ENCODE measurements around the gene MLYCD.
"Not testable (repeated sequence)": the region's sequence is repeated elsewhere in the genome, so short reads cannot be mapped to it uniquely, and the experiment has no call there.

The MLYCD gene

GRCh38 chr16:83936581-83937165 is 37.8 kb downstream of the MLYCD start:
- intact Hi-C loops (cut with DNase I), result no loop called here
- no peak for DNase-seq

- intact Hi-C loops (cut with DNase I), result no loop called here
- DNase-seq, result no peak
These were observed 38.4 kb downstream of the MLYCD start for GRCh38 chr16:83937267-83937666.

DNA sequence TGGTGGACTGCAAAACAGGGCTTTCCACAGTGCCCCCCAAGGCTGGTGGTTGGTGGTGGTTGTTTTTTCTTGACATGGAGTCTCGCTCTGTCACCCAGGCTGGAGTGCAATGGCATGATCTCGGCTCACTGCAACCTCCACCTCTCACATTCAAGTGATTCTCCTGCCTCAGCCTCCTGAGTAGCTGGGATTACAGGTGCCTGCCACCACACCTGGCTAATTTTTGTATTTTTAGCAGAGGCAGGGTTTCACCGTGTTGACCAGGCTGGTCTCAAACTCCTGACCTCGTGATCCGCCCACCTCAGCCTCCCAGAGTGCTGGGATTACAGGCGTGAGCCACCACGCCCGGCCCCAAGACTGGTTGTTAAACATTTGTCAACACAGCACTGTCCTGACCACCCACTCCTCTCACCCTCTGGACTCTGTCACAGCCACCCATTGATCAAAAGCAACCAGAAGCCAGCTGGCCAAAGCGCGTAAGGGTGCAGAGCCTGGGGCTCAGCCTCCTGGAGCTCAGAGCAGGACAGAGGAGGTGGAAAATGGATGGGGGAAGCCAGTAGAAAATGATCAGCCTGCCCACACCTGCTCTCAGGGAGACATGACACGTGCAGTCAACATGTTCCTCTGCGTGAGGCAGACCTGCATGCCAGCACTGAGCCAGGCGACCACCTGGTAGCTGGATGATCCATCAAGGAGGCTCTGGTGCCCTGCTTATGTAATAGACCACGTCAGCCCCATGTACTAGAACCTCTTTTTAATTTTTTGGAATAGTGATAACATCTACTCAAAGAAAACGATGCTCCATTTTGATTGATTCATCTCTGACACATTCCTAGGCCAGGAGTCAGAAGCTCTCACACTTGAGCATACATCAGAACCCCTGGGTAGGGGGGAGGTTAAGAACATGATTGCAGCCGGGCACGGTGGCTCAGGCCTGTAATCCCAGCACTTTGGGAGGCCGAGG is 39.3 kb downstream of the MLYCD start:
- DNase-seq, result no peak

GRCh38 chr16:83939266-83939855 is 40.4 kb downstream of the MLYCD start:
- intact Hi-C loops (cut with DNase I), result no loop called here
- no peak for DNase-seq

More for the DNA sequence above, 39.3 kb downstream of the MLYCD start:
- intact Hi-C loops (cut with DNase I), result no loop called here

- DNase-seq, result no peak
- intact Hi-C loops (cut with DNase I), result no loop called here
These were observed 41.2 kb downstream of the MLYCD start for GRCh38 chr16:83940119-83940518.

DNA sequence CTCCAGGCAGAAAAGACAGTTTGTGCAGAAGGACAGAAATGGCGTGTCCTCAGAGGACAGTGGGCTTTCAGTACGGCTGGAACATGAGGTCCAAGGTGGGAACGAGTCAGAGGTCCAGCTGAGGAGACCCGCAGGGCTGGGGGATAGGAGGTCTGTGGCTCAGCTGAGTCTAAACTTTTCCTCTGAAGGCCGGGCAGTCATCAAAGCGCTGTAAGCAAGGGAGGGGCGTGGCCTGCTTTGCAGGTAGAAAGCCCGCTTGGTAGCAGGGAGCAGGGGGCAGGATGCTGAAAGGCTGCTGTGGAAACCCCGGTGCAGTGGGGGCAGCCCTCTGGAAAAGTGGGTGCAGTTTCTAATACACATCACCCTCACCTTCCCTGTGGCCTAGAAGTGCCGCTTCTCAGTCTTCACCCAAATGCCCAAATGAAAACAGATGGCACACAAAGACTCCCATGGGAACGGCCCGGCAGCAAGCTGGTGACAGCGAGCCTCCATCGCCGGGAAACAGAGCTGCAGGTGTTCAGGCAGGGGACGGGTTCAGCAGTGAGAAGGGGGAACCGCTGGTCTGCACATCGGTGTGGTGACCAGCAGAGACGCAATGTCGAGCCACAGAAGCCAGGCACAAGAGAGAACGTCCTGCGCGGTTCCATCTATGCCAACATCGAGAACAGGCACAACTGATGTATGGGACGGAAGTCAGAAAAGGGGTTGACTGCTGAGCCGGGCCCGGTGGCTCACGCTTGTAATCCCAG is 41.9 kb downstream of the MLYCD start:
- no peak for DNase-seq
- intact Hi-C loops (cut with DNase I), result no loop called here

DNA sequence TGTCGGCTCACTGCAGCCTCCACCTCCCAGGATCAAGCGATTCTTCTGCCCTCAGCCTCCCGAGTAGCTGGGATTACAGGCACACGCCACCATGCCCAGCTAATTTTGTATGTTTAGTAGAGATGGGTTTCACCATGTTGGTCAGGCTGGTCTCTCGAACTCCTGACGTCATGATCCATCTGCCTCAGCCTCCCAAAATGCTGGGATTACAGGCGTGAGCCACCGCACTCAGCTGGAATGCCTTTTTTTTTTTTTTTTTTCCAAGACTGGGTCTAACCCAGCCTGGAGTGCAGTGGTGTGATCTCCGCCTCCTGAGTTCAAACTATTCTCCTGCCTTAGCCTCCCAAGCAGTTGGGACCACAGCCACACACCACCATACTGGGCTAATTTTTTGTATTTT is 42.6 kb downstream of the MLYCD start:
- intact Hi-C loops (cut with DNase I); DNase-seq: not testable (repeated sequence)

DNA sequence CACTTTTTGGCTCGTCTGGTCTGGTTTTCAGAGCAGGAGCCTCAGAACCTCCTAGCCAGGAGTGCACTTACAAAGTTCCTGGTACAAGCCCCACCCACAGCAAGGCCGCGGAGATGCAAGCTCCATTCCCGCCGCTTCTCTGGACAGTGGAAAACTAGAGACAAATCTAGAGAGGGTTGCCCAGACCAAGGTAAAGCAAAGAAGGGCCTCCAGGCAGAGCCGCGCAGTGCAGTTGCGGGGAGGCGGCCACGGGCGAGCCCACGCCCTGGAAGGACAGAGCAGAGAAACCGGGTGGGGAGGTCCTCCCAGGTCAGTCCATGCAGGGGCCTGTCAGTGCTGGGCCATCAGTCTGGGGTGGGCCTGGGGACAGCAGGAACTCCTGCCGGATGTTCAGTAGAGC is 43.2 kb downstream of the MLYCD start:
- intact Hi-C loops (cut with DNase I), result no loop called here
- DNase-seq, result no peak

DNA sequence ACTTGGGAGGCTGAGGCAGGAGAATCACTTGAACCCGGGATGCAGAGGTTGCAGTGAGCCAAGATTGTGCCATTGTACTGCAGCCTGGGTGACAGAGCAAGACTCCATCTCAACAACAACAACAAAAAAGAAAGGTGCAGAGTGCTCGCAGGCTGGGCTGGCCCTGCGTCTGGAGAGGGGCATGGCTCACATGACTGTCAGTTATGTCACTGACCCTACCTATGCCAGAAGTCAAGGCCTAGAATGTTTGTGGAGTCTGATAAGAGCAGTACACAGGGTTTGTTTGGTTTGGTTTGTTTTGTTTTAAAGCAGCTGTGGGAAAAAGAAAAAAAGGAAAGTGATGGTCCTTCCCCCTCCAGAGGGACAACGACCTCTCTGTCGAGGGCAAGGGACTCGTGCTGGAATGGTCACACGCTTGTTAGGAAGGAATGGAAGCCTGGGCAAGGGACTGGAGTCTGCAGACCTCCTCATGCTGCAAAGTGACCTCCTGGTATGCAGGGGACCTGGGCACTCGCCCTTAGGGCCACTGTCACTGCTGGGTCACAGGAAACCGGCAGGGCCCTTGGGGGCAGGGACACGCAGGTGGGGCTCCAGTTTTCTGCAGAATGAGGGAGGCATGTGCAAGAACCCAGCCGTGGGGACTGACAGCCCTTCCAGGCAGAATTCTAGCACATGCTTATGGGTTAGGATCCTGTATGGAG is 44.0 kb downstream of the MLYCD start:
- DNase-seq, result no peak
- intact Hi-C loops (cut with DNase I), result no loop called here

DNA sequence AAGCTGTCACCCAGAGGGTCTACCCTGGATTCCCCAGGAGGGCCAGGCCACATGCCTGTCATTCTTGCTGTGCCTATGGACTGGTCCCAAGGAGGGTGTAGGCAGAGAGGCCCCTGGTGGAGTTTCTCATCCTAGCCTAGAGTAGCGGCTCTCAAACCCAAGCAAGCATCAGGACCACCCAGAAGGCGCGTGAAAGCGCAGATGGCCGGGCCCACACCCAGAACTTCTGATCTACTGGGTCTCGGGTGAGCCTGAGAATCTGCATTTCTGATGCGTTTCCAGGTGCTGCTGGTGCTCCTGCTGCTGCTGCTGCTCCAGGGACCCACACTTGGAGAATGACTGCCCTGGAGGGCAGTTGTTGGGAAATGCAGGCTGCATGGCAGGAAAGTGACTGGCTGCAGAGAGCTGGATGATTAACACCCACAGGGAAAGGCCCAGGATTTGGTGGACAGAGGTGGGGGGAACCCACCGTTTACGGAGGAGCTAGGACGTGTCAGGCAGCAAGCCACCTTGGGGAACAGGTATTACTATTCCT is 44.7 kb downstream of the MLYCD start:
- intact Hi-C loops (cut with DNase I), result no loop called here

GRCh38 chr16:83945587-83945986 is 46.7 kb downstream of the MLYCD start:
- DNase-seq, result no peak
- intact Hi-C loops (cut with DNase I), result no loop called here

More for the DNA sequence above, 44.7 kb downstream of the MLYCD start:
- DNase-seq, result no peak

DNA sequence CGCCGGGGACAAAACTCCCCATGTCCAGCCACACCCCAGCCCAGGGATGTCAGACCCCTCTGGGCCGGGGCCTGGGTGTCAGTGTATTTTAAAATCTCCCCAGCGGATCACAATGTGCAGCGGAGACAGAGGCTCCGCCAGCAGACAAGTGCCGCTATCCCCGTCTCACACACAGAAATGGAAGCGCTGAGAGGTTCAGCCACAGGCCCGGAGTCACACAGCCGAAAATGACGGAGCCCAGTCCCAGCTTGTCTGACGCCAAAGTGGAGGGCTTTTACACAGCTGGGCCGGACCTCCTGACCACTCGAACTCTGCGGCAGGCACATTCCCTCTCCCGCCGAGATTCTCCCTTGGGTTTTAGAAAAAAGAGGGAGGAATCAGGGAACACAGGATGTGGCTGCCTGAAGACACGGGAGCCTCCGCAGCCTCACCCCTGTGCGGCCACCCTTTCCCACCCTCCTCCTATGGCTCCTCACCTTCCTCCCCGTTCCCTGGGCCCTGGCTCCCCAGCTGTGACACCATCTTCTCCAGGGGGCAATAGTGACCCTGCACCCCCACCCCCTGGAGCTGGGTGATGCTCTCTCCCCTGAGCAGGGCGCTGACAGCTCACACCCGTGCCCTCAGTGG is 47.4 kb downstream of the MLYCD start:
- intact Hi-C loops (cut with DNase I), result no loop called here

DNA sequence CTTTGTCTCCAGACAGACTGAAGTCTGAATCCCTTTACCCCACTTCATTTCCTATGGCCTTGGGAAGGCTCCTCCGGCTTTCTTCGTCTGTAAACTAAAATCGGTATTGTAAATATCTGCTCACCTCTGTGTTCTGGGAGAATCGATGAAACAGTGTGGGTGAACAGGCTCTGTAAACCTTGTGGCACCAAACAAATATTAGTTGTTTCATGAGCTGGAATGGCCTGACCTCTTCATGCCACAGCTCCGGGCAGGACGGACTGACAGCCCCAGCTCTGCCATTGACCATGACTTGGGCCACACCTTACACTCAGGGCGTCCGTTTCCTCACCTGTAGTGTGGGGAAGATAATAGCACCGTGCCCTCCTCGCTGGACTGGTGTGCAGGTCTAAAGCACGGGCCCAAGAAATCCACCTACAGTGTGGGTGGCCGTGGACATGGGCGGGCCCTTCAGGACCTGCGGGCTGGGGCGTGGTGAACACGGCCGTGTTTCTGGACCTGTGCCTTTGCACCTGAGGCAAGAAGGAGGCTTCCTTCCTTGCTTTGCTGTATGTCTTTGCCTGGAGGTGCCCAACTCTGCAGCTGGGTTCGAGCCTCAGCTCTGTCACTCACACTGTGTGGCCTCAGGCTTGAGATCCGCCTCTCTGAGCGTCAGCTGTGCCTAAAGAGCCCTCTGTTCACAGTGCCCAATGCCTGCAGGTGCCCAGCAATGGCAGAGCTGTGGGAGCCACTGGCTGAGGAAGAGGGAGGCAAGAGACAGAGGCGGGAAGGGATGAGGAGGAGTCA is 48.1 kb downstream of the MLYCD start:
- DNase-seq, result no peak
- intact Hi-C loops (cut with DNase I), result no loop called here

More for the DNA sequence above, 47.4 kb downstream of the MLYCD start:
- no peak for DNase-seq

- intact Hi-C loops (cut with DNase I), result no loop called here
- DNase-seq, result no peak
These were observed 48.8 kb downstream of the MLYCD start for GRCh38 chr16:83947642-83948234.

DNA sequence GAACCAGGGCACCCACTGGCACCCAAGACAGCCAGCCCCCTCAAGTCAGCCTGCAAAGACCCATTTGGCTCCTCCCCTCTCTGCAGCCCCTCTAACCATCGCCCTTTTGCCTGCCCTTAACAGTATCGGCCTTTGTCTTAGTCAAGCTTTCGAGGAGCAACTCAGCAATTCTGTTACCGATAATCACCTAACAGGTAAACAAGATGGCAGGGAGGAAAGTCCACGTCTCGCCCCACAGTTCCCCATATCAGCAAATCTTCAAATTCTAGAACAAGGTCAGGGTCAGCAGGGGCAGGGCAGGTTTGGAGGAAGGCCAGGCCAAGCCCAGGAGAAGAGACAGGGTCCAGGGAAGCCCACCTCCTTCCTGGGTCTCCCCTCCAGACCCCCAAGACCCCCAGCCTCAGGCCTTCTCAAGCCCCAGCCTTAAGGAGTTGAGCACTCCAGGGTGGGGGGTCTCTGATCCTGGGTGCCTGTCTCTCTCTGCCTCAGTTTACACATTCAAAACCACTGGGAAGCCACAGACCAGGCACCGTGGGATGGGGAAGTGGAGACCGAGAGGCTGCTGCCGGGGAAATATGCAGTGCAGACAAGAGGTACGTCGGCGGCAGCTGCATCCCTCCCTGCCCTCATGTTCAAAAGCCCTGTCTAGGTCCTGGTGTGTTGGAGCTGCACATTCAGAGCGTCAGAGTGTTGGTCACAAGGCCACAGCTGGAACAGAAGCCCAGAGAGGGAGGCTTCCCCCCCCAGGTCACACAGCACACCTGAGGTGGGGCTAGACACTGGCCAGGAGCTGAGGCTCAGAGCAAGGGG is 50.2 kb downstream of the MLYCD start:
- DNase-seq, result no peak
- intact Hi-C loops (cut with DNase I), result no loop called here

DNA sequence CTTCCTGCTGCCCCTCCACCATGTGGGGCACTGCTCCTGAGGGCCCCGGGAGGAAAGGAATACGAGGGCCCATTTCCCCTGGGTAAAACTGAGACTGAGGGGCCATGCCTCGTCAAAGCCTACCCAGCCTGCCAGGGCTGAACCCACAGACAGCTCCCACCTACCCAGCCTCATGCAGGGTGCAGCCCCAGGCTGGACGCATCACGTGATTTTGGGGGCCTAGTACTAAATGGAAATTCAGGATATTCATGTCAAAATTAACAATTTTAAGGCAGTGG is 50.7 kb downstream of the MLYCD start:
- intact Hi-C loops (cut with DNase I), result no loop called here
- no peak for DNase-seq

- intact Hi-C loops (cut with DNase I); DNase-seq: not testable (repeated sequence)
These were observed 52.0 kb downstream of the MLYCD start for GRCh38 chr16:83950862-83951399.

Measured in posterior cingulate gyrus (tissue), 11 donors.